Fibroblast of pulmonary artery (primary cell): Measurements from ENCODE around the gene OTOGL.

ENCODE experiments used
- DNase-seq: peaks from one replicate; pipeline ENCODE4 v3.0.0-alpha.2; 2010; ENCODE audit warnings: low read depth
- H3K4me3 ChIP-seq: replicated peaks from 2 replicates; pipeline ENCODE4 v1.5.1; 2011; ENCODE audit warnings: low read depth, mild to moderate bottlenecking, control low read depth, low read length, moderate library complexity
- CTCF ChIP-seq: IDR thresholded peaks from 2 replicates; pipeline ENCODE4 v1.5.1; 2011; ENCODE audit warnings: mild to moderate bottlenecking, control low read depth, low read length, inconsistent platforms; ENCODE audit errors: missing control alignments

Gene OTOGL

GRCh38 chr12:80268924-80269749 is 169.8 kb downstream of the OTOGL start:
- DNase-seq = peak; percentile 58
- no peak for TF ChIP-seq CTCF
- H3K4me3 ChIP-seq = no peak overlapping the region

- peak; percentile 72 for DNase-seq
- peak; percentile 65 for TF ChIP-seq CTCF
- H3K4me3 ChIP-seq = no peak overlapping the region
These were observed 170.6 kb downstream of the OTOGL start for GRCh38 chr12:80269803-80270552.

- H3K4me3 ChIP-seq = no peak overlapping the region
- no peak for TF ChIP-seq CTCF
- peak; percentile 19 for DNase-seq
These were observed 172.4 kb downstream of the OTOGL start for GRCh38 chr12:80271780-80272179.

DNA sequence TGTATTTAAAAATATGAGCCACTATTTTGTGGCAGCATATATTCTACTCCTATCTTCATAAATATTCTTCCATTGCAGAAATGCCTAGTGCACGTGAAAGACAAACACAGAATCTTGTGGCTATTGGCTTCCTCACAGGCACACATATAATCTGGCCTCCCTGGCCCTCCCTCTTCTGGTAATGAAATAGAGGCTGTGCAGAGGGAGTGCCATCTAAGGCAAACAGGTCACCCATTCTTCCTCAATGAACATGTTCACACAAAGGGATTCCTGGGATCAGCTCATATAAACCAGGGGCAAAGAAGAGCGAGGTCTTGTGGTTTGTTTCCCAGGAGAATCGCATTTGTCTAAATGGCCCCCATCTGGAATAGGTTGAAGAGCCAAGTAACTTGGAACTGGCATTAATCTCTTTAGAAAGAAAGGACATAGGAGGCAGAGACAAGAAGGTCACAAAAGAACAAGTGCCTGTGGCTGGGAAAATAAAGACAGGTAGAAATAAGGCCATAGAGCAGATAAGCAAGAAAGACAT is 173.1 kb downstream of the OTOGL start:
- no peak overlapping the region for H3K4me3 ChIP-seq
- no peak for TF ChIP-seq CTCF
- no peak for DNase-seq

DNA sequence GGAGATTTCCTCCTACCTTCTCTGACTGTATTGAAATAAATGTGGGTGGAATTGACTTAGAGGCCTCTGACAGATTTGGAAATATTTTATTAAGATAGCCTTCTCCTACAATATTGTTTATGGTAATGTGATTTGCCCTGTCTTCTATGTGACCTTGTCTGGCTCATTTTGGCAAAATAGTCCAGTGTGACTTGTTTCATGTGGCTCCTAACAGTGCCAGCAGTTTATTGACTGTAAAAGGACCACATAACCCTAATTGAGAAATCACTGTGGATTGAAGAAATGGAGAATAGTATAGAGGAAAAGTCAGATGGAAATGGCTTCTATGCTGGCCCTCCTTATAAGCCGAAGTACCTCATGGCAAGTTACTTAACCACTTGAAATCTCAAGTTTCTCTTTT is 173.8 kb downstream of the OTOGL start:
- H3K4me3 ChIP-seq = no peak overlapping the region
- DNase-seq = no peak
- TF ChIP-seq CTCF = no peak

GRCh38 chr12:80277732-80278131 is 178.4 kb downstream of the OTOGL start:
- DNase-seq = no peak
- no peak overlapping the region for H3K4me3 ChIP-seq
- no peak for TF ChIP-seq CTCF
